WTC11 (cell line): Measurements from ENCODE around the gene SHF.

Experiments used
- ESRRA ChIP-seq: sonication (generic); formaldehyde crosslinking; IDR thresholded peaks from 2 replicates; pipeline ENCODE4 v1.8.1; 2022; ENCODE audit warnings: mild to moderate bottlenecking, missing genetic modification reagents, borderline replicate concordance
- TEAD4 ChIP-seq: sonication (generic); formaldehyde crosslinking; IDR thresholded peaks from 2 replicates; pipeline ENCODE4 v1.8.0; 2022; ENCODE audit warnings: mild to moderate bottlenecking, missing genetic modification reagents
- TF ChIP-seq, protein P1 (sequence below): fragments of 200-600 bp; IDR thresholded peaks from 2 replicates; pipeline ENCODE4 v1.8.0; 2022; ENCODE audit warnings: antibody characterized with exemption
- TF ChIP-seq, protein P2 (sequence below): sonication (generic); formaldehyde crosslinking; IDR thresholded peaks from 2 replicates; pipeline ENCODE4 v1.8.1; 2023; ENCODE audit warnings: mild to moderate bottlenecking, missing genetic modification reagents, moderate library complexity

DNA sequence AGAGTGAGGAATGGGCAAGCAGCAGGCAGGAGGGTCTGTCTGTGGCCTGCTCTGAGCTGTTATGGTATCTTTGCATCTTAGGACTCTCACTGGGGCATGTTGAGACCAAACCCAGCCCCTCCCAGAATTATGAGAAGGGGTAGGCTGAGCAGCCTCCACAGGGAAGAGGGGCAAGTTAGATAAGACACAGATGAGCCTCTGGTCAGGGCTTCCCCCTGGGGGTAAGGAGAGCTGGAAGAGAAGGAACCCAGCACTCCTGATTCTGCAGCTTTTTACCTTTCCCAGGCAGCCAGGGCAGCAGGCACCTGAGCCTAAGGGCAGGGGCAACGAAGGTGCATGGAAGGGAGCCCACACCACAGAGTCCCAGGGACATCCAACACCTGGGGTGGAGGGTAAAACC is 38.7 kb downstream of the SHF start:
- TF ChIP-seq ESRRA (CRISPR knock-in tag) (no peak), TEAD4 (no peak)
- TF ChIP-seq, protein P1, sequence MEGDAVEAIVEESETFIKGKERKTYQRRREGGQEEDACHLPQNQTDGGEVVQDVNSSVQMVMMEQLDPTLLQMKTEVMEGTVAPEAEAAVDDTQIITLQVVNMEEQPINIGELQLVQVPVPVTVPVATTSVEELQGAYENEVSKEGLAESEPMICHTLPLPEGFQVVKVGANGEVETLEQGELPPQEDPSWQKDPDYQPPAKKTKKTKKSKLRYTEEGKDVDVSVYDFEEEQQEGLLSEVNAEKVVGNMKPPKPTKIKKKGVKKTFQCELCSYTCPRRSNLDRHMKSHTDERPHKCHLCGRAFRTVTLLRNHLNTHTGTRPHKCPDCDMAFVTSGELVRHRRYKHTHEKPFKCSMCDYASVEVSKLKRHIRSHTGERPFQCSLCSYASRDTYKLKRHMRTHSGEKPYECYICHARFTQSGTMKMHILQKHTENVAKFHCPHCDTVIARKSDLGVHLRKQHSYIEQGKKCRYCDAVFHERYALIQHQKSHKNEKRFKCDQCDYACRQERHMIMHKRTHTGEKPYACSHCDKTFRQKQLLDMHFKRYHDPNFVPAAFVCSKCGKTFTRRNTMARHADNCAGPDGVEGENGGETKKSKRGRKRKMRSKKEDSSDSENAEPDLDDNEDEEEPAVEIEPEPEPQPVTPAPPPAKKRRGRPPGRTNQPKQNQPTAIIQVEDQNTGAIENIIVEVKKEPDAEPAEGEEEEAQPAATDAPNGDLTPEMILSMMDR, result no peak
- TF ChIP-seq, protein P2, sequence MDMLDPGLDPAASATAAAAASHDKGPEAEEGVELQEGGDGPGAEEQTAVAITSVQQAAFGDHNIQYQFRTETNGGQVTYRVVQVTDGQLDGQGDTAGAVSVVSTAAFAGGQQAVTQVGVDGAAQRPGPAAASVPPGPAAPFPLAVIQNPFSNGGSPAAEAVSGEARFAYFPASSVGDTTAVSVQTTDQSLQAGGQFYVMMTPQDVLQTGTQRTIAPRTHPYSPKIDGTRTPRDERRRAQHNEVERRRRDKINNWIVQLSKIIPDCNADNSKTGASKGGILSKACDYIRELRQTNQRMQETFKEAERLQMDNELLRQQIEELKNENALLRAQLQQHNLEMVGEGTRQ (CRISPR knock-in tag), result no peak
